GM12874 (cell line): ENCODE measurements around the gene OAS2.

Experiments used
- CTCF ChIP-seq: IDR thresholded peaks from 2 replicates; pipeline ENCODE4 v1.5.1; 2011; ENCODE audit warnings: low read depth, mild to moderate bottlenecking, control low read depth, low read length, moderate library complexity; ENCODE audit not compliant: insufficient read depth

Gene OAS2

DNA sequence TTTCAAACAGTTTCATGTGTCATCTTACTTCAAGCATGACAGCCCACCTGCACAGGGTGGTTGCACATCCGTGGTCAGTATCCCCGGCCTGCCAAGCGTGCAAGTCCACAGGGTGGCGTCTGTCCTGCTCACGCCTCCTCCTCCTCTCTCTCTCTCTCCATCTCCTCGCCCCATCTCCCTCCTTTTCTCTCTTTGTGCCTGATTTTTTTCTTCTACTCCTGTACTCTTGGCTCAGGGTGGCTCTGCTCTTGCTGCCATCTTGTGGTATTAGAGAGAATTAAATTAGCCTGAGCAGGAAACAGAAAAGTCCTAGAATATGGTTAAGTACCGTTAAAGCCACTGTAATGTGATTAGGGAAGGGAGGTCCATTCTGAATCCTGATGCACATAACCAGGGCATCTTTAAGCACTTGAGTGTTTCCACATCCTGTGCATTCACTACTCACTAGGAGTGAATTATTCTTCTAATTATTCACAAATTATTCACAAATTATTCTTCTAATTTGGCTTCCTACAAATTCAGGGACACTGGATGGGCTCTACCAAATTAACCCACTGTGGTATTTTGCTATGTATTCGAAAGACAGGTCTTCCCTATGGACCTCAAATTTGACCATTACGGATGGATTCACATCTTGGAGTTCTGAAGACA, 52.7 kb downstream of the OAS2 start:
- TF ChIP-seq CTCF = peak; percentile 50; the same call in 1 of the 2 replicates

- TF ChIP-seq CTCF = no peak
These were observed 61.7 kb downstream of the OAS2 start for GRCh38 chr12:113039911-113040445.

GRCh38 chr12:113040722-113041171, 62.4 kb downstream of the OAS2 start:
- no peak for TF ChIP-seq CTCF

DNA sequence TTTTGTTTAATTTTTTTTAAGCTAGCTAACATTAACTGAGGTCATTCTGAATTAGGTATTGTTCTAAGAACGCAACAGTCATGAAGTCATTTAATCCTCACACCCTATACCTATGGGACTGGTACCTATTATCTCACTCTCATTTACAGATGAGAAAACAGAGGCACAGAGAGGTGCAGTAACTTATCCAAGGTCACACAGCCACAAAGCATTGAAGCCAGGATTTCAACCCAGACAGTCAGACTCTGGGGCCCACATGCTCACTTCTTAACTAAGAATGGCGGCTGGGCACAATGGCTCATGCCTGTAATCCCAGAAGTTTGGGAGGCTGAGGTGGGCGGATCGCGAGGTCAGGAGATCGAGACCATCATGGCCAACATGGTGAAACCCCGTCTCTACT, 63.2 kb downstream of the OAS2 start:
- no peak for TF ChIP-seq CTCF

GRCh38 chr12:113043240-113043639, 64.9 kb downstream of the OAS2 start:
- TF ChIP-seq CTCF = no peak

DNA sequence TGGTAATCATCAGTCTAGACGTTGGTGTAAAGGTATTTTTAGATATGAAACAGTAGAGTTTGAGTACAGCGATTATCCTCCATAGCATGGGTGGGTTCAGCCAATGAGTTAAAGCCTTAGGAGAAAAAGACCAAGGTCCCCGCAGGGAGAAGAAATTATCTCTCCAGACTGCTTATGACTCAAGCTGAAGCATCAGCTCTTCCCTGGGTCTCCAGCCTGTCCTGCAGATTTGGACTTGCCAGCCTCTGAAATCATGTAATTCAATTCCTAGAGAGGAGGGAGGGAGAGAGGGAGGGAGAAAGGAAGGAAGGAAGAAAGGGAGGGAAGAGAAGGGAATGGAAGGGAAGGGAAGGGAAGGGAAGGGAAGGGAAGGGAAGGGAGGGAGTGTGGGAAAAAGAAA, 66.2 kb downstream of the OAS2 start:
- no peak for TF ChIP-seq CTCF

GRCh38 chr12:113048716-113049127, 70.4 kb downstream of the OAS2 start:
- TF ChIP-seq CTCF = peak; percentile 69
